HL-60 (cell line): ENCODE measurements around the gene MDM2.
"Not testable (repeated sequence)": the region's sequence is repeated elsewhere in the genome, so short reads cannot be mapped to it uniquely, and the experiment has no call there.

Source experiments
- DNase-seq, 2 experiments: peaks; one replicate each; pipeline ENCODE4 v3.0.0-alpha.2; 2010 to 2020; ENCODE audit warnings: low read depth in 1 of 2, low spot score in 1 of 2
- H3K27ac ChIP-seq: fragments of 250-450 bp; sonication (Bioruptor Pico); replicated peaks from 2 replicates; pipeline ENCODE4 v1.5.1; 2020; ENCODE audit warnings: mild to moderate bottlenecking, moderate library complexity
- H3K27me3 ChIP-seq: fragments of 250-450 bp; sonication (Bioruptor Pico); 2 replicates; pipeline ENCODE4 v1.5.1; 2021; ENCODE audit warnings: mild to moderate bottlenecking, moderate library complexity; ENCODE audit not compliant: insufficient read depth, poor library complexity, severe bottlenecking
- H3K4me3 ChIP-seq: replicated peaks from 2 replicates; pipeline ENCODE4 v1.5.1; 2011; ENCODE audit warnings: mild to moderate bottlenecking, control low read depth, low read length; ENCODE audit not compliant: insufficient read depth
- CTCF ChIP-seq: IDR thresholded peaks from one replicate; pipeline ENCODE4 v1.5.1; 2011; ENCODE audit warnings: low read length, control low read depth, inconsistent platforms; ENCODE audit not compliant: insufficient read depth
- GABPA ChIP-seq: IDR thresholded peaks from 2 replicates; pipeline ENCODE4 v1.6.1; 2012; ENCODE audit warnings: low read depth
- POLR2AphosphoS5 ChIP-seq: IDR thresholded peaks from 2 replicates; pipeline ENCODE4 v1.6.1; 2012; ENCODE audit warnings: low read depth
- SPI1 ChIP-seq: IDR thresholded peaks from 2 replicates; pipeline ENCODE4 v1.6.1; 2012; ENCODE audit warnings: low read depth, mild to moderate bottlenecking, borderline replicate concordance
- TF ChIP-seq, protein P1 (sequence below): IDR thresholded peaks from 2 replicates; pipeline ENCODE4 v1.6.1; 2012; ENCODE audit warnings: low read depth; ENCODE audit not compliant: insufficient replicate concordance

Gene MDM2

DNA sequence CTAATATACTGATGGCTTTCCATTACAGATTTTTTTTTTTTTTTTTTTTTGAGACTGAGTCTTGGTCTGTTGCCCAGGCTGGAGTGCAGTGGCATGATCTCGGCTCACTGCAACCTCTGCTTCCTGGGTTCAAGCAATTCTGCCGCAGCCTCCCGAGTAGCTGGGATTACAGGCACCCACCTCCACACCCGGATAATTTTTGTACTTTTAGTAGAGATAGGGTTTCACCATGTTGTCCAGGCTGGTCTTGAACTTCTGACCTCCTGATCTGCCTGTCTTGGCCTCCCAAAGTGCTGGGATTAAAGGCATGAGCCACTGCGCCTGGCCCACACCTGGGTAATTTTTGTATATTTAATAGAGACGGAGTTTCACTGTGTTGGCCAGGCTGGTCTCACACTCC is 3.6 kb downstream of the MDM2 start:
- not testable (repeated sequence) for H3K4me3 ChIP-seq, H3K27me3 ChIP-seq, H3K27ac ChIP-seq, DNase-seq

DNA sequence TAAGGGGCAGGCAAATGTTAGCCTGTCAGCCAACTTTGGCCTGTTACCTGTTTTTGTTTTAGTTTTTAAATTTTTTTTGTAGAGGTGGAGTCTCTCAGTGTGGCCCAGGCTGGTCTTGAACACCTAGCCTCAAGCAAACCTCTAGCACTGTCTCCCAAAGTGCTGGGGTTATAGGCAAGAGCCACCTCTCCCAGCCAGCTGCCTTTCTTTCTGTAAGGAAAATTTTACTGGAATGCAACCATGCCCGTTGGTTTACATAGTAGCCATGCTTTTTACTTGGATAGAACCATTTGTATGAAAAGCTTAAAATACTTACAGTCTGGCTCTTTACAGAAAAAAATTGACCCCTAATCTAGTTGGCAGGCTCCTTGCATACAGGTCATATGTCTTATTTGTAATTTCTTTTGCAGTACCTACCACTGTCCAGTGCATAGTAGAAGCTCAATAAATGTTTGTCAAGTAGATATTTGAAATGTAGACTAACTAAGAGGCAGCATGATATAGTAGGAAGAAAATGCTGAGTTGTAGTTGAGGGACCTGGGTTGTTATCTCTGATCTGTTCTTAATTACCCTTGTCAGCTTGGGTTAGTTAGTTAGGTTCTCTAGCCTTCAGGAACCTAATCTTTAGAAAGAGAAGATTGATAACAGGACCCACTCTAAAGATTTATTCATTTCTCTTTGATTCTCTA is 4.7 kb downstream of the MDM2 start:
- Histone ChIP-seq H3K4me3 (no peak overlapping the region), H3K27me3 (no peaks in the 10 kb centered on the region), H3K27ac (no peak overlapping the region)
- TF ChIP-seq, protein P1, sequence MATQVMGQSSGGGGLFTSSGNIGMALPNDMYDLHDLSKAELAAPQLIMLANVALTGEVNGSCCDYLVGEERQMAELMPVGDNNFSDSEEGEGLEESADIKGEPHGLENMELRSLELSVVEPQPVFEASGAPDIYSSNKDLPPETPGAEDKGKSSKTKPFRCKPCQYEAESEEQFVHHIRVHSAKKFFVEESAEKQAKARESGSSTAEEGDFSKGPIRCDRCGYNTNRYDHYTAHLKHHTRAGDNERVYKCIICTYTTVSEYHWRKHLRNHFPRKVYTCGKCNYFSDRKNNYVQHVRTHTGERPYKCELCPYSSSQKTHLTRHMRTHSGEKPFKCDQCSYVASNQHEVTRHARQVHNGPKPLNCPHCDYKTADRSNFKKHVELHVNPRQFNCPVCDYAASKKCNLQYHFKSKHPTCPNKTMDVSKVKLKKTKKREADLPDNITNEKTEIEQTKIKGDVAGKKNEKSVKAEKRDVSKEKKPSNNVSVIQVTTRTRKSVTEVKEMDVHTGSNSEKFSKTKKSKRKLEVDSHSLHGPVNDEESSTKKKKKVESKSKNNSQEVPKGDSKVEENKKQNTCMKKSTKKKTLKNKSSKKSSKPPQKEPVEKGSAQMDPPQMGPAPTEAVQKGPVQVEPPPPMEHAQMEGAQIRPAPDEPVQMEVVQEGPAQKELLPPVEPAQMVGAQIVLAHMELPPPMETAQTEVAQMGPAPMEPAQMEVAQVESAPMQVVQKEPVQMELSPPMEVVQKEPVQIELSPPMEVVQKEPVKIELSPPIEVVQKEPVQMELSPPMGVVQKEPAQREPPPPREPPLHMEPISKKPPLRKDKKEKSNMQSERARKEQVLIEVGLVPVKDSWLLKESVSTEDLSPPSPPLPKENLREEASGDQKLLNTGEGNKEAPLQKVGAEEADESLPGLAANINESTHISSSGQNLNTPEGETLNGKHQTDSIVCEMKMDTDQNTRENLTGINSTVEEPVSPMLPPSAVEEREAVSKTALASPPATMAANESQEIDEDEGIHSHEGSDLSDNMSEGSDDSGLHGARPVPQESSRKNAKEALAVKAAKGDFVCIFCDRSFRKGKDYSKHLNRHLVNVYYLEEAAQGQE = no peak
- TF ChIP-seq CTCF (no peak), SPI1 (no peak), GABPA (no peak), POLR2AphosphoS5 (no peak)
- no peak for DNase-seq

GRCh38 chr12:68813242-68813593 is 5.2 kb downstream of the MDM2 start:
- Histone ChIP-seq H3K27ac (no peak overlapping the region), H3K4me3 (no peak overlapping the region), H3K27me3 (no peaks in the 10 kb centered on the region)
- DNase-seq = no peak
- TF ChIP-seq POLR2AphosphoS5 (no peak), GABPA (no peak), SPI1 (no peak), CTCF (no peak)
- TF ChIP-seq, protein P1 = no peak

GRCh38 chr12:68814490-68815231 is 6.7 kb downstream of the MDM2 start:
- H3K27me3 ChIP-seq = no peaks in the 10 kb centered on the region
- DNase-seq = no peak
- H3K4me3 ChIP-seq = no peak overlapping the region
- no peak overlapping the region for H3K27ac ChIP-seq
- TF ChIP-seq CTCF = no peak
- TF ChIP-seq, protein P1 = peak; percentile 33
